AG08395 (cell line): ENCODE measurements around the gene PRKCB.

Experiments used
- DNase-seq: peaks from one replicate; pipeline ENCODE4 v3.0.0; 2012; ENCODE audit warnings: mixed read lengths, low spot score

PRKCB gene

DNA sequence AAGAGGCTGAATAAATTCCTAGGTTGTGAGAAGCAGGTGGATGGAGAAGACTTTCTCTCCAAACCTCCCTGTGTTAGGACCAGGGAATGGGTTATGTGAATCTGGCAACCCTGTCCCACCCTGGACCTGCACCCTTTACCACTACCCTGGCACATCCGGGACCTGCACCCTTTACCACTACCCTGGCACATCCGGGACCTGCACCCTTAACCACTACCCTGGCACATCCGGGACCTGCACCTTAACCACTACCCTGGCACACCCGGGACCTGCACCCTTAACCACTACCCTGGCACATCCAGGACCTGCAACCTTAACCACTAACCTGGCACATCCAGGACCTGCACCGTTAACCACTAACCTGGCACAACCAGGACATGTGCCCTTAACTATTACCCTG lies 213.3 kb downstream of the PRKCB start:
- DNase-seq, result no peak

DNA sequence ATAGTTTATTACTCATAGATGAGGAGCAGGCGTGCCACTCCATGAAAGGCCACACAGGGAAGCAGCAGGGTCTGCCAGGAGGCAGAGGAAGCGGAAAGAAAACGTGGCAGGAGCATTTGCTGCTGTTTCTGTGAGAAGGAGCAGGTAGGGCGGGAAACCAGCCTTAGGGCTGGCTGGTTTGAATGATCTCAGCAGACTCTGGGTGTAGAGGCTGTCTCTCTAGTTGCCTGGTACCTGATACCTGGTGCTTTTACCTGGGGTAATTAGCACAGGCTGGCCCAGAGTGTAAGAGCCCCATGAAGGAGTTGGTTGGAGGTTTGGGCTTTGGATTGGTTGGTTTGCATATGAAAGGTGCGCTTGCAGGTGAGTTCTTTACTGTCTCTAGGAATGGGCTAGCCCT lies 215.3 kb downstream of the PRKCB start:
- DNase-seq, result no peak

- no peak for DNase-seq
These were observed 216.7 kb downstream of the PRKCB start for GRCh38 chr16:24052329-24053098.

- DNase-seq, result no peak
These were observed 217.5 kb downstream of the PRKCB start for GRCh38 chr16:24053099-24053946.

- no peak for DNase-seq
These were observed 219.1 kb downstream of the PRKCB start for GRCh38 chr16:24054741-24055491.

- DNase-seq, result no peak
These were observed 226.6 kb downstream of the PRKCB start for GRCh38 chr16:24062270-24062817.

DNA sequence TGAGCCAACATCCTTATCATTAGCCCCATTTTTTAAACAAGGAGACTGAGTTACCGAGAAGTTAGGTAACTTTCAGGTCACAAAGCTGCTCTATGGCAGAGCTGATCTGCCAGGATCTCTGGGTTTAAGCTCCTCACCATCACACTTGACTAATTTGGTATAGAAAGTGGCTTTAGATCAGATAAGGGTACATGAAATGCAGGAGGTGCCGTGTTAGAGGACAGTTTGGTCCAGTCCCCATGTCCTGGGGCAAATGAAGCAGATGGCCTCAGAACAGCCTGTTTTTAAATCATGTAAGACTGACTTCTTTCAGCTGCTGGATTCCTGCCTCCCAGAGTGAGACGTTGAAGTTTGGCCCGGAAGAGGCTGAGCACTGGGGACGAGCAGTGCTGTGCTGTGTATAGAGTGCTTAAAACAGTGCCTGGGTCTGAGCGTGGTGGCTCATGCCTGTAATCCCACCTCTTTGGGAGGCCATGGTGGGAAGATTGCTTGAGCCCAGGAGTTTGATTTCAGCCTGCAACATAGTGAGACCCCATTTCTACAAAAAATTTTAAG lies 233.3 kb downstream of the PRKCB start:
- DNase-seq, result no peak

DNA sequence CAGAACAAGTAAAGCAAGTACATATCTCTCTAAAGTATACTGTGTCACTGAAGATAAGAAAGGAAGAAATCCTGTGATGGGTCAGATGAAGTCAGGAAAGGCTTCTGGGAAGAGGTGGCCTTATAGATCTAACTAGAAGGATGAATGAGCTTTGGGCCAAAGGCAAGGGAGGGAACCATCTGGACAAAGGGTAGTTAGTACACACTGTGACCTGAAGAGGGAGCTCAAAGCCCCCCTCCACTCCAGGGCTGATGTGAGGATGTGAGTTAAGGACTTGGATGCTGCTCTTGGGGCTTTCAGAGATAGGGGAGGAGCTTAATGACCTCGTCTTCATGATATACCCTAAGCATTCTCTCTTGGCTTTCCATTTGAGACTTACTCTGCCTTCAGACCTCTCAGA lies 235.1 kb downstream of the PRKCB start:
- peak; percentile 5 for DNase-seq

- DNase-seq, result no peak
These were observed 236.0 kb downstream of the PRKCB start for GRCh38 chr16:24071666-24072360.

- no peak for DNase-seq
These were observed 237.5 kb downstream of the PRKCB start for GRCh38 chr16:24073321-24073720.

GRCh38 chr16:24074574-24074973 lies 238.8 kb downstream of the PRKCB start:
- no peak for DNase-seq

DNA sequence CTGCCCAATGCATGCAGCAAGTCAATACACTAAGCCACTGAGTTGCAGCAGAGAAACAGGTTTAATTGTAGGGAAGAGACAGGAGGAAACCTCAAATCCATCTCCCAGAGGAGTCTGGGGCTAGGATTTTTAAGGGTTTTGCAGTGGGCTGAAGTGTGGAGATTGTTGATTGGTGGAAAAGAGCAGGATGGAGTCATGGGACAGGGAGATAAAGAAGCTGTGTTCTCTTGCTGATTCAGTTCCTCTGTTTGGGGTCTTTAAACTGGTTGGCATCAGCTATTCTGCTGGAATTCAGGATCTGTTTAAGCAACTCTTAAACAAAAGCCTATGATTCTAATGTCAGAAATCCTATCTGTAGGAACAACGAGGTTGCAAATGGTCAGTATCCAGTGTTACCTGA lies 239.5 kb downstream of the PRKCB start:
- DNase-seq, result no peak

DNA sequence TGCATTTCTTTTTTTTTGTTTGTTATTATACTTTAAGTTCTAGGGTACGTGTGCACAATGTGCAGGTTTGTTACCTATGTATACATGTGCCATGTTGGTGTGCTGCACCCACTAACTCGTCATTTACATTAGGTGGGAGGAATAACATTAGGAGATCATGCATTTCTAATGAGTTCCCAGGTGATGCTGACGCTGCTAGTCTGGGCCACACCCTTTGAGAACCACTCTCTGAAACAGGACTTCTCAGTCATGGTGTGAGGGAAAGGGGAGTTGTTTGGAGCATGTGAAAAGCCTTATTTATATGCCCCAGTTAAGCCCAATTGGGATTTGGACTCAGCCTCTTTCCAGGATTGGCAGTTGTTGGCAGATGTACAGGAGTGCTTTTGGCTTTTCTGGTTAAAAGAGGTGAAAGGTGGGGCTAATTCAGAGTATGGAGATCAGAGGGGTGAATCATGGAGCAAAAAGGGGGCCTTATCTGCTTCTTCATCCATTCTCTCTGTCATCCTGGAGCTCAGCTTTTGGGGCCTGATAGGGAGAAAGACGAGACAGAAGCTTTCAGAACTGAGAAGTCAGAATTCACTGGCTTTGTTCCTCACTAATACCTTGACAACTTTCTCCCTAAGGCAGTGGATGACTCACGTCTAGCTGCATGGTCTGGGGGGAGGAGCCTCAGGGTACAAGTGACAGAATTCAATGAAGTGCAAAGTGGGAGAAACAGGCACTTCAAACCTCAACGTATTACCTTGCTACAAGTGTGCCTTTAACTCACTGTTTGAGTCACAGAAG lies 240.3 kb downstream of the PRKCB start:
- DNase-seq, result no peak

DNA sequence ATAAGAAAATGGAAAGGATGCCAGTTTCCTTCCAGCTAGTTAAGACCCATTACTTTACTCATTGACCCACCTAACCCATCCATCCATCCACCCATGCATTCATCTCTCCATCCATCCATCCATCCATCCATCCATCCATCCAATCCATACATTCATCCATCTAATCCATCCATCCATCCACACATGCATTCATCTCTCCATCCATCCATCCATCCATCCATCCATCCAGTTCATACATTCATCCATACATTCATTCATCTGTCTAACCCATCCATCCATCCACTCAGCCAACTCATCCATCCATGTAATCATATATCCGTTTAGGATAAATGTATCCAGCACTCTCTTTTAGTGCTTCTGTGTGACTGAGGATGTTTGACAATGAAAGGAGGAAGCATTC lies 241.5 kb downstream of the PRKCB start:
- no peak for DNase-seq

DNA sequence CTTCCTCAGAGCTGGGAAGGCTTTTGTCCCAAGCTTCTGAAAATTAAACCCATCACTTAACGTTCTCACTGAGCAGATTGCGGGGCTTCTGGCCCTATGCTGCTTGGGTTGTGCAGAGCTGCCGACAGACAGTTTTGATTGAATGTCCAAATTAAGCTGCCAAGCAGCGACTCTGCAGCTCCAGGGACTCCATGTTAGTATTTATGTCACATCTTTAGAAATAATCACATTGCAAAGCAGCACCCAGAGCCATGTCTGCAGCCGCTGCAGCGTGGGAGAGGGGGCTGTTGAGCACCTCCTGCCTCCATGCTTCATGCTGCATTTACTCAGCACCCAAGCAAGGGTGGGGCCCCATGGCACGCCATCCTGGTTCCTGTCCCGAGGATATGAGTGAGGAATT lies 242.2 kb downstream of the PRKCB start:
- no peak for DNase-seq

DNA sequence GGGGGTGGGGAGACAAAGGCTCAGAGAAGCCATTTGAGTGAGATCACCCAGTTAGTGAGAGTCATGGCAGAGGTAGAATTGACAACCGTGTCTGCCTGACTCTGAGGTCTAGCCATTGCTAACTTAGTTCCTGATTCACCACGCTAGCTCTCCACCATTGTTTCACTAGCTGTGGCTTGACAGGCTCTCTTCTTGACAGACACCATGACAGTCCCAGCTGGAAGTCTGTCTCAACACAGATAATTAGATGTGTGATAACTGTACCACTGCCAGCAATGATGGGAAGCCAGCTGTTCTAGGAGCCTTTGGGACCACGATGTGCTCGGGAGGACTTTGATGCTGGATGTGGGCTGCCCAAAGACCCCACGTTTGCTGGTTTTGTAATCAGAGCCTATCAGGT lies 249.9 kb downstream of the PRKCB start:
- no peak for DNase-seq

GRCh38 chr16:24087891-24088410 lies 252.2 kb downstream of the PRKCB start:
- DNase-seq, result no peak

GRCh38 chr16:24088767-24089166 lies 253.0 kb downstream of the PRKCB start:
- DNase-seq, result no peak

DNA sequence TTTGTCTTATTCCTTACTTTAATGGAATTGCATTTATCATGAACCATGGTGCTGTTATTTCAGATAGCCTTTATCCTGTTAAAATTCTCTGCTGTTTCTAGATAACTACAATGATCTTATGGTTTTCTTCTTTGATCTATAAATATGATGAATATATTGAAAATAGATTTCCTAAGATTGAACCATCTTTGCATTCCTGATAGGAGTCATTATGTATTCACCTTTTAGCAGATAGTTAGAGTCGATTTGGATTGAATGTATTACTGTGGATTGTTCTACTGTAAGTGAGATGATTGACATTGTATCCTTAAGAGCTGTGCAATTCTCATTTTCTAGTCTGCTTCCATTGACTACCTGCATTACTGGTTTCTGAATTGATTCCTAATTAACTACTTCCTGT lies 255.3 kb downstream of the PRKCB start:
- DNase-seq, result no peak

DNA sequence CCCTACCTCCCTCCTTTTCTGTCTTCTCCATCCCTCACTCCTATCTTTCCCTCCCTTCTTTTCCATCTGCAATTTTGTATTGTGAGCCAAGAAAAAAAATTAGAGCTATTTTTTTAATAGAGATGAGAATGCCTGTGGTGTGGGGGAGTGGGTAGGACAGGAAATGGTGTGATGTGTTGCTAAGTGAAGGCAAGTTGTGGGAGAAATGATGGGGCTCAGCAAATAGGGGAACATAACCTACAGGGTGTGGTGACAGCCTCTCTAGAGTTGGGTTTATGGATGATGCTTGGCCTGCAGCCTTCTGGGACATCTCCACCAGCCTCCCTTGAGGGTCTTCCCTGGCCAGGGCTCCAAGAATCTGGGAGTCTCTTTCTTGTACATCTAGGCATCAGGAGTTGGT lies 257.3 kb downstream of the PRKCB start:
- DNase-seq, result no peak
